ENCODE data around the gene PMF1. TPM values are rescaled to one million over a fixed set of nuclear protein-coding genes. Genes with fewer than 3 reads are reported as not detected.

PMF1 gene
- total and polyA plus RNA-seq, 2 of the 13 experiments (the other 11 are each of a cell fraction or from before 2014, with no cell fraction given) = 72.5 to 89.0 TPM

DNA sequence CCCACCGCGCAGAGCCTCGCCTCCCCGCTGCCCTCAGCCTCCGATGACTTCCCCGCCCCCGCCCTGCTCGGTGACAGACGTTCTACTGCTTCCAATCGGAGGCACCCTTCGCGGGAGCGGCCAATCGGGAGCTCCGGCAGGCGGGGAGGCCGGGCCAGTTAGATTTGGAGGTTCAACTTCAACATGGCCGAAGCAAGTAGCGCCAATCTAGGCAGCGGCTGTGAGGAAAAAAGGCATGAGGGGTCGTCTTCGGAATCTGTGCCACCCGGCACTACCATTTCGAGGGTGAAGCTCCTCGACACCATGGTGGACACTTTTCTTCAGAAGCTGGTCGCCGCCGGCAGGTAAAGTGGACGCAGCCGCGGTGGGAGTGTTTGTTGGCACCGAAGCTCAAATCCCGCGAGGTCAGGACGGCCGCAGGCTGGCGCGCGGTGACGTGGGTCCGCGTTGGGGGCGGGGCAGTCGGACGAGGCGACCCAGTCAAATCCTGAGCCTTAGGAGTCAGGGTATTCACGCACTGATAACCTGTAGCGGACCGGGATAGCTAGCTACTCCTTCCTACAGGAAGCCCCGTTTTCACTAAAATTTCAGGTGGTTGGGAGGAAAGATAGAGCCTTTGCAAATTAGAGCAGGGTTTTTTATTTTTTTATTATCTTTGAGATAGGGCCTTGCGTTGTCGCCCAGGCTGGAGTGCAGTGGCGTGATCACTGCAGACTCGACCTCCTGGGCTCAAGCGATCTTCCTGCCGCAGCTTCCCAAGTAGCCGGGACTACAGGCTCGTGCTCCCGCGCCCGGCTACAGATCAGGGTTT lies at the start of gene PMF1 (continued):
- TF ChIP-seq POGZ (CRISPR knock-in tag; IDR thresholded peaks at IDR 0.05) (peak; percentile 80; the same call in 1 of the 2 replicates), KAT2B (IDR thresholded peaks at IDR 0.05; ENCODE audit: borderline replicate concordance, low read depth, low read length) (no peak), GZF1 (CRISPR knock-in tag; IDR thresholded peaks at IDR 0.05) (no peak), SP4 (CRISPR knock-in tag; IDR thresholded peaks at IDR 0.05) (peak; percentile 46), ZNF383 (CRISPR knock-in tag; IDR thresholded peaks at IDR 0.05; ENCODE audit: borderline replicate concordance) (peak; percentile 58; the same call in 1 of the 2 replicates), GTF3A (CRISPR knock-in tag; conservative IDR thresholded peaks at IDR 0.05) (0 out of 2 replicates have a peak, but pooled peaks have one; percentile 56), PHF21A (CRISPR knock-in tag; IDR thresholded peaks at IDR 0.05) (peak; percentile 69; the same call in 1 of the 2 replicates), NCOA5 (CRISPR knock-in tag; IDR thresholded peaks at IDR 0.05) (no peak), TEAD2 (CRISPR knock-in tag; IDR thresholded peaks at IDR 0.05) (0 out of 2 replicates have a peak, but pooled peaks have one; percentile 67), HNF4G (IDR thresholded peaks at IDR 0.05; ENCODE audit: borderline replicate concordance, low read depth, low read length) (no peak), HNF4G (CRISPR knock-in tag; IDR thresholded peaks at IDR 0.05; ENCODE audit: borderline replicate concordance, low read depth) (peak; percentile 63; the same call in 1 of the 2 replicates), TGIF2 (CRISPR knock-in tag; IDR thresholded peaks at IDR 0.05) (no peak), ZNF430 (CRISPR knock-in tag; IDR thresholded peaks at IDR 0.05) (peak; percentile 18; the same call in 1 of the 2 replicates), NR1H2 (CRISPR knock-in tag; IDR thresholded peaks at IDR 0.05; ENCODE audit: borderline replicate concordance, low read depth) (no peak), SIX1 (CRISPR knock-in tag; IDR thresholded peaks at IDR 0.05; ENCODE audit: borderline replicate concordance) (no peak; the same call in 1 of the 2 replicates), FLYWCH1 (CRISPR knock-in tag; IDR thresholded peaks at IDR 0.05) (no peak), SMAD1 (CRISPR knock-in tag; IDR thresholded peaks at IDR 0.05; ENCODE audit: borderline replicate concordance, low read depth) (peak; percentile 93; the same call in 1 of the 2 replicates), HIVEP1 (CRISPR knock-in tag; IDR thresholded peaks at IDR 0.05) (no peak), ZNF775 (CRISPR knock-in tag; IDR thresholded peaks at IDR 0.05; ENCODE audit: borderline replicate concordance) (no peak; the same call in 1 of the 2 replicates), MEIS1 (CRISPR knock-in tag; IDR thresholded peaks at IDR 0.05; ENCODE audit: borderline replicate concordance) (peak; percentile 76), NFKBIZ (CRISPR knock-in tag; IDR thresholded peaks at IDR 0.05) (no peak), ZNF331 (CRISPR knock-in tag; IDR thresholded peaks at IDR 0.05) (no peak)
- TF ChIP-seq, protein P1, sequence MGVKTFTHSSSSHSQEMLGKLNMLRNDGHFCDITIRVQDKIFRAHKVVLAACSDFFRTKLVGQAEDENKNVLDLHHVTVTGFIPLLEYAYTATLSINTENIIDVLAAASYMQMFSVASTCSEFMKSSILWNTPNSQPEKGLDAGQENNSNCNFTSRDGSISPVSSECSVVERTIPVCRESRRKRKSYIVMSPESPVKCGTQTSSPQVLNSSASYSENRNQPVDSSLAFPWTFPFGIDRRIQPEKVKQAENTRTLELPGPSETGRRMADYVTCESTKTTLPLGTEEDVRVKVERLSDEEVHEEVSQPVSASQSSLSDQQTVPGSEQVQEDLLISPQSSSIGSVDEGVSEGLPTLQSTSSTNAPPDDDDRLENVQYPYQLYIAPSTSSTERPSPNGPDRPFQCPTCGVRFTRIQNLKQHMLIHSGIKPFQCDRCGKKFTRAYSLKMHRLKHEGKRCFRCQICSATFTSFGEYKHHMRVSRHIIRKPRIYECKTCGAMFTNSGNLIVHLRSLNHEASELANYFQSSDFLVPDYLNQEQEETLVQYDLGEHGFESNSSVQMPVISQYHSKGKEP (CRISPR knock-in tag; IDR thresholded peaks at IDR 0.05) = no peak; the same call in 1 of the 2 replicates
- TF ChIP-seq, protein P2, sequence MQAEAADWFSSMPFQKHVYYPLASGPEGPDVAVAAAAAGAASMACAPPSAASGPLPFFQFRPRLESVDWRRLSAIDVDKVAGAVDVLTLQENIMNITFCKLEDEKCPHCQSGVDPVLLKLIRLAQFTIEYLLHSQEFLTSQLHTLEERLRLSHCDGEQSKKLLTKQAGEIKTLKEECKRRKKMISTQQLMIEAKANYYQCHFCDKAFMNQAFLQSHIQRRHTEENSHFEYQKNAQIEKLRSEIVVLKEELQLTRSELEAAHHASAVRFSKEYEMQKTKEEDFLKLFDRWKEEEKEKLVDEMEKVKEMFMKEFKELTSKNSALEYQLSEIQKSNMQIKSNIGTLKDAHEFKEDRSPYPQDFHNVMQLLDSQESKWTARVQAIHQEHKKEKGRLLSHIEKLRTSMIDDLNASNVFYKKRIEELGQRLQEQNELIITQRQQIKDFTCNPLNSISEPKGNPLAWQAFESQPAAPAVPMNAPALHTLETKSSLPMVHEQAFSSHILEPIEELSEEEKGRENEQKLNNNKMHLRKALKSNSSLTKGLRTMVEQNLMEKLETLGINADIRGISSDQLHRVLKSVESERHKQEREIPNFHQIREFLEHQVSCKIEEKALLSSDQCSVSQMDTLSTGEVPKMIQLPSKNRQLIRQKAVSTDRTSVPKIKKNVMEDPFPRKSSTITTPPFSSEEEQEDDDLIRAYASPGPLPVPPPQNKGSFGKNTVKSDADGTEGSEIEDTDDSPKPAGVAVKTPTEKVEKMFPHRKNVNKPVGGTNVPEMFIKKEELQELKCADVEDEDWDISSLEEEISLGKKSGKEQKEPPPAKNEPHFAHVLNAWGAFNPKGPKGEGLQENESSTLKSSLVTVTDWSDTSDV (CRISPR knock-in tag; IDR thresholded peaks at IDR 0.05) = no peak
- TF ChIP-seq, protein P3, sequence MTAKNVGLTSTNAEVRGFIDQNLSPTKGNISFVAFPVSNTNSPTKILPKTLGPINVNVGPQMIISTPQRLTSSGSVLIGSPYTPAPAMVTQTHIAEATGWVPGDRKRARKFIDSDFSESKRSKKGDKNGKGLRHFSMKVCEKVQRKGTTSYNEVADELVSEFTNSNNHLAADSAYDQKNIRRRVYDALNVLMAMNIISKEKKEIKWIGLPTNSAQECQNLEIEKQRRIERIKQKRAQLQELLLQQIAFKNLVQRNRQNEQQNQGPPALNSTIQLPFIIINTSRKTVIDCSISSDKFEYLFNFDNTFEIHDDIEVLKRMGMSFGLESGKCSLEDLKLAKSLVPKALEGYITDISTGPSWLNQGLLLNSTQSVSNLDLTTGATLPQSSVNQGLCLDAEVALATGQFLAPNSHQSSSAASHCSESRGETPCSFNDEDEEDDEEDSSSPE (CRISPR knock-in tag; IDR thresholded peaks at IDR 0.05) = peak; percentile 87

Measured in HepG2 (cell line).